IMR-90 (cell line): ENCODE measurements around the gene PPP2R1B. TPM values are rescaled to one million over a fixed set of nuclear protein-coding genes. Genes with fewer than 3 reads are reported as not detected.

ENCODE experiments used
- ATAC-seq: fragments of 200-7000 bp; cut with Tn5 transposase; 2 replicates; pipeline ENCODE4 v1.9.1; 2020; ENCODE audit warnings: low read depth, mild to moderate bottlenecking, moderate library complexity
- BruUV-seq: library from RNA; stranded (reverse); fragments of 400-500 nt; replicated peaks from 2 replicates; lab custom pipeline; 2021; lab: Mats Ljungman, UMichigan
- CTCF ChIA-PET: fragments of 300-600 bp; formaldehyde crosslinking; extraction: SDS; loops from one replicate; lab custom pipeline; 2021; ENCODE audit warnings: antibody characterized with exemption; lab: Yijun Ruan, JAX
- POLR2A ChIA-PET: fragments of 300-600 bp; sonication (Branson Sonifier 250); formaldehyde crosslinking; loops from one replicate; lab custom pipeline; 2022; ENCODE audit warnings: antibody characterized with exemption; ENCODE audit not compliant: unreplicated experiment; lab: Charles Lee
- DNase-seq: peaks from one replicate; pipeline ENCODE4 v3.0.0; 2013
- H2AFZ ChIP-seq: replicated peaks from 2 replicates; pipeline ENCODE3; 2013; ENCODE audit warnings: low read length, mild to moderate bottlenecking; ENCODE audit not compliant: poor library complexity
- H2AK5ac ChIP-seq: 2 replicates; pipeline ENCODE4 v1.6.1; 2013; ENCODE audit warnings: low read depth, low read length, inconsistent platforms
- H2AK9ac ChIP-seq: replicated peaks from 2 replicates; pipeline ENCODE3; 2013; ENCODE audit warnings: mild to moderate bottlenecking, low read depth, low read length, moderate library complexity; ENCODE audit not compliant: poor library complexity
- H2BK120ac ChIP-seq: 2 replicates; pipeline ENCODE4 v1.6.1; 2013; ENCODE audit warnings: low read depth, low read length, inconsistent platforms
- H2BK15ac ChIP-seq: 3 replicates; pipeline ENCODE4 v1.6.1; 2013; ENCODE audit warnings: low read depth, low read length, inconsistent platforms
- H2BK20ac ChIP-seq: 2 replicates; pipeline ENCODE4 v1.6.1; 2013; ENCODE audit warnings: low read depth, mild to moderate bottlenecking, inconsistent platforms, low read length, moderate library complexity
- H2BK5ac ChIP-seq: 2 replicates; pipeline ENCODE4 v1.6.1; 2013; ENCODE audit warnings: mild to moderate bottlenecking, low read depth, low read length, inconsistent platforms; ENCODE audit not compliant: poor library complexity, severe bottlenecking
- H3K14ac ChIP-seq: replicated peaks from 2 replicates; pipeline ENCODE4 v1.6.1; 2013; ENCODE audit warnings: low read depth, low read length, inconsistent platforms
- H3K18ac ChIP-seq: 2 replicates; pipeline ENCODE4 v1.6.1; 2013; ENCODE audit warnings: low read depth, low read length, control low read depth
- H3K23ac ChIP-seq: 2 replicates; pipeline ENCODE4 v1.6.1; 2013; ENCODE audit warnings: low read depth, low read length, inconsistent platforms
- H3K27ac ChIP-seq: 2 replicates; pipeline ENCODE4 v1.5.1; 2013; ENCODE audit warnings: mild to moderate bottlenecking, control low read depth, low read length; ENCODE audit not compliant: insufficient read depth
- H3K27me3 ChIP-seq: 2 replicates; pipeline ENCODE4 v1.6.1; 2013; ENCODE audit warnings: low read length; ENCODE audit not compliant: control insufficient read depth, insufficient read depth
- H3K36me3 ChIP-seq: 2 replicates; pipeline ENCODE4 v1.6.1; 2013; ENCODE audit warnings: low read length, mixed read lengths; ENCODE audit not compliant: control insufficient read depth, insufficient read depth
- H3K4ac ChIP-seq: 2 replicates; pipeline ENCODE4 v1.6.1; 2013; ENCODE audit warnings: low read depth, low read length, inconsistent platforms
- H3K4me1 ChIP-seq: 2 replicates; pipeline ENCODE4 v1.6.1; 2013; ENCODE audit warnings: low read length, mixed read lengths; ENCODE audit not compliant: control insufficient read depth, insufficient read depth
- H3K4me2 ChIP-seq: 2 replicates; pipeline ENCODE4 v1.6.1; 2013; ENCODE audit warnings: low read depth, mild to moderate bottlenecking, control low read depth, low read length, moderate library complexity
- H3K4me3 ChIP-seq: 2 replicates; pipeline ENCODE4 v1.5.1; 2013; ENCODE audit warnings: low read depth, mild to moderate bottlenecking, control low read depth, low read length, moderate library complexity; ENCODE audit not compliant: insufficient read depth
- H3K56ac ChIP-seq: 2 replicates; pipeline ENCODE4 v1.6.1; 2013; ENCODE audit warnings: low read length, inconsistent platforms; ENCODE audit not compliant: insufficient read depth; ENCODE audit errors: extremely low read depth
- H3K79me1 ChIP-seq, 2 experiments: 2 replicates each; pipeline ENCODE4 v1.6.1; 2013; ENCODE audit warnings: low read length in 2 of 2, inconsistent platforms in 1 of 2, low read depth in 1 of 2
- H3K9ac ChIP-seq: 2 replicates; pipeline ENCODE4 v1.6.1; 2013; ENCODE audit warnings: low read depth, low read length, control low read depth
- H3K9me1 ChIP-seq: 2 replicates; pipeline ENCODE4 v1.6.1; 2013; ENCODE audit warnings: low read length, inconsistent platforms; ENCODE audit not compliant: insufficient read depth
- H3K9me3 ChIP-seq: 2 replicates; pipeline ENCODE4 v1.6.1; 2013; ENCODE audit warnings: low read length; ENCODE audit not compliant: control insufficient read depth, insufficient read depth
- H4K20me1 ChIP-seq: 2 replicates; pipeline ENCODE4 v1.6.1; 2013; ENCODE audit warnings: low read length, inconsistent platforms; ENCODE audit not compliant: insufficient read depth
- H4K5ac ChIP-seq: 2 replicates; pipeline ENCODE4 v1.6.1; 2013; ENCODE audit warnings: mild to moderate bottlenecking, low read depth, low read length, control low read depth
- H4K8ac ChIP-seq, 2 experiments: 2 replicates each; pipeline ENCODE4 v1.6.1; 2013; ENCODE audit warnings: low read depth in 2 of 2, low read length in 2 of 2, control low read depth in 1 of 2, inconsistent platforms in 1 of 2
- H4K91ac ChIP-seq: 2 replicates; pipeline ENCODE4 v1.6.1; 2013; ENCODE audit warnings: low read depth, low read length, inconsistent platforms; ENCODE audit not compliant: insufficient read depth
- BHLHE40 ChIP-seq: fragments of 150-350 bp; IDR thresholded peaks from 2 replicates; pipeline ENCODE4 v1.6.1; 2016; ENCODE audit warnings: mild to moderate bottlenecking, low read depth, low read length
- CEBPB ChIP-seq: IDR thresholded peaks from 2 replicates; pipeline ENCODE4 v1.6.1; 2012; ENCODE audit warnings: low read depth, low read length, improper control_type of control experiment
- CHD1 ChIP-seq: IDR thresholded peaks from 2 replicates; pipeline ENCODE4 v1.6.1; 2012; ENCODE audit warnings: low read depth, low read length, improper control_type of control experiment
- CTCF ChIP-seq: conservative IDR thresholded peaks from 2 replicates; pipeline ENCODE4 v1.5.1; 2012; ENCODE audit warnings: mild to moderate bottlenecking, low read depth, low read length, improper control_type of control experiment
- ELK1 ChIP-seq: fragments of 150-350 bp; IDR thresholded peaks from 2 replicates; pipeline ENCODE4 v1.6.1; 2016; ENCODE audit warnings: low read depth, mild to moderate bottlenecking, low read length, moderate library complexity, borderline replicate concordance
- FOS ChIP-seq: fragments of 150-350 bp; IDR thresholded peaks from 2 replicates; pipeline ENCODE4 v1.6.1; 2016; ENCODE audit warnings: low read depth, low read length
- MAFK ChIP-seq: IDR thresholded peaks from 2 replicates; pipeline ENCODE4 v1.6.1; 2012; ENCODE audit warnings: low read depth, low read length, improper control_type of control experiment
- MAZ ChIP-seq: IDR thresholded peaks from 2 replicates; pipeline ENCODE4 v1.6.1; 2012; ENCODE audit warnings: low read depth, mild to moderate bottlenecking, low read length, improper control_type of control experiment, moderate library complexity, borderline replicate concordance
- POLR2A ChIP-seq: IDR thresholded peaks from 2 replicates; pipeline ENCODE4 v1.6.1; 2012; ENCODE audit warnings: mild to moderate bottlenecking, low read depth, low read length
- RAD21 ChIP-seq: IDR thresholded peaks from 2 replicates; pipeline ENCODE4 v1.6.1; 2012; ENCODE audit warnings: low read length, improper control_type of control experiment
- RCOR1 ChIP-seq: IDR thresholded peaks from 2 replicates; pipeline ENCODE4 v1.6.1; 2012; ENCODE audit warnings: mild to moderate bottlenecking, low read length, improper control_type of control experiment; ENCODE audit not compliant: insufficient replicate concordance
- RFX5 ChIP-seq: IDR thresholded peaks from 2 replicates; pipeline ENCODE4 v1.8.0; 2012; ENCODE audit warnings: low read depth, mild to moderate bottlenecking, low read length, moderate library complexity
- USF2 ChIP-seq: fragments of 150-350 bp; IDR thresholded peaks from 2 replicates; pipeline ENCODE4 v1.6.1; 2017; ENCODE audit warnings: mild to moderate bottlenecking, antibody characterized with exemption, low read length, low read depth
- WGBS, 2 experiments: methylation state at CpG; one replicate each; pipeline versions ENCODE4 v1.1.5 to v1.1.7; 2013; ENCODE audit warnings: missing lambda C conversion rate in 2 of 2; ENCODE audit not compliant: insufficient read length in 1 of 2; ENCODE audit errors: extremely low coverage in 2 of 2; 5-methylcytosine and 5-hydroxymethylcytosine counted together
- dilution Hi-C: fragments of 300-500 bp; cut with HindIII; formaldehyde crosslinking; loops from one replicate; pipeline ENCODE4 v1.14.3; 2018; ENCODE audit warnings: low sequenced_read_pairs; ENCODE audit not compliant: unreplicated experiment
- in situ Hi-C: fragments of 300-500 bp; cut with MboI; formaldehyde crosslinking; loops from 3 replicates; pipeline ENCODE4 v1.14.3; 2019; ENCODE audit warnings: low sequenced_read_pairs, inconsistent platforms, mixed read lengths
- intact Hi-C: fragments of 100-400 bp; cut with micrococcal nuclease; formaldehyde crosslinking; loops from 2 replicates; pipeline ENCODE4 v1.10.0; 2022
- polyA plus RNA-seq, 3 experiments: library from polyadenylated mRNA; depleted of rRNA; stranded (reverse); fragments of >200 nt; gene quantifications; 2 replicates each; pipeline ENCODE4 v1.2.3, GENCODE V29; 2012; ENCODE audit warnings: low replicate concordance in 1 of 3
- total RNA-seq: library from RNA; depleted of rRNA; stranded (reverse); fragments of >200 nt; gene quantifications from 2 replicates; pipeline ENCODE4 v1.2.3, GENCODE V29; 2012

The PPP2R1B gene
- total and polyA plus RNA-seq, 2 of the 4 experiments (the other 2 are of a cell fraction): 23.0 to 62.9 TPM

GRCh38 chr11:111729071-111729830 lies 36.9 kb downstream of the PPP2R1B start:
- peak; percentile 43 for DNase-seq

More at GRCh38 chr11:111729071-111729830, 36.9 kb downstream of the PPP2R1B start:
- H3K79me1 ChIP-seq: peaks cover 4 to 51% of the 10 kb centered on the region in 2 experiments; a peak in 2 of 4 replicates
- H4K5ac ChIP-seq: peak overlapping the region; percentile 4; the same call in 1 of the 2 replicates
- no peak overlapping the region for H2BK15ac ChIP-seq
- no peak overlapping the region; the same call in 1 of the 2 replicates for H3K18ac ChIP-seq
- no peak overlapping the region for H3K56ac ChIP-seq
- H3K4me2 ChIP-seq: no peak overlapping the region; the same call in 1 of the 2 replicates
- no peak overlapping the region; the same call in 1 of the 2 replicates for H3K27ac ChIP-seq
- H3K23ac ChIP-seq: peak overlapping the region; percentile 1; the same call in 1 of the 2 replicates
- H3K9me3 ChIP-seq: no peaks in the 10 kb centered on the region
- no TSS peak for BruUV-seq
- dilution Hi-C loops (no loop called here), in situ Hi-C loops (no loop called here), intact Hi-C loops (no loop called here)
- H3K4me3 ChIP-seq: no peak overlapping the region
- H3K9ac ChIP-seq: no peak overlapping the region
- no peak overlapping the region for H2AFZ ChIP-seq
- H2AK5ac ChIP-seq: no peak overlapping the region
- no peaks in the 10 kb centered on the region for H4K20me1 ChIP-seq
- TF ChIP-seq CHD1 (no peak), MAZ (no peak), RAD21 (no peak), RCOR1 (no peak), FOS (no peak), USF2 (no peak), ELK1 (no peak), POLR2A (no peak), BHLHE40 (no peak), CTCF (no peak), CEBPB (no peak), RFX5 (no peak), MAFK (no peak)
- no peak overlapping the region for H2BK20ac ChIP-seq
- ChIA-PET POLR2A (interaction anchor here (0.5 kb wide), 1 partner anchor 12 kb away, joined by 3 read pairs; no protein-coding TSS in a partner anchor), CTCF (no interaction called here)
- 50% methylated on average over 4 of the region's 10 CpGs; no CpG with 5 or more reads in 1 of the 2 experiments for WGBS, 2 experiments
- H4K91ac ChIP-seq: no peak overlapping the region
- H3K4me1 ChIP-seq: peaks cover 29% of the 10 kb centered on the region
- peaks cover 28% of the 10 kb centered on the region for H3K36me3 ChIP-seq
- peak overlapping the region in 1 of 2 experiments; percentile 23; a peak in 1 of 4 replicates for H4K8ac ChIP-seq
- H3K4ac ChIP-seq: 0 out of 2 replicates have a peak overlapping the region, but pooled peaks have one; percentile 33
- no peaks in the 10 kb centered on the region for H3K27me3 ChIP-seq
- no peak overlapping the region for H2BK120ac ChIP-seq
- peak overlapping the region; percentile 21; the same call in 1 of the 2 replicates for H3K14ac ChIP-seq
- no peak for ATAC-seq
- peaks cover 16% of the 10 kb centered on the region for H3K9me1 ChIP-seq
- H2BK5ac ChIP-seq: no peak overlapping the region
- H2AK9ac ChIP-seq: no peak overlapping the region
